ENCODE results near the gene FAM13A.
A peak's percentile ranks its signal among the peaks of the same experiment; 100 is the strongest.
"Not testable (repeated sequence)": the region's sequence is repeated elsewhere in the genome, so short reads cannot be mapped to it uniquely, and the experiment has no call there.

The FAM13A gene

GRCh38 chr4:88907478-88907877, 149.5 kb downstream of the FAM13A start:
- DNase-seq (ENCODE audit: low read depth, low spot score): no peak

GRCh38 chr4:88904240-88904639, 152.7 kb downstream of the FAM13A start:
- DNase-seq (ENCODE audit: low read depth, low spot score): not testable (repeated sequence)

- no peak for DNase-seq (ENCODE audit: low read depth, low spot score)
Observed at GRCh38 chr4:88900432-88900831, 156.6 kb downstream of the FAM13A start.

- DNase-seq (ENCODE audit: low read depth, low spot score): no peak
Observed at GRCh38 chr4:88897752-88898151, 159.2 kb downstream of the FAM13A start.

GRCh38 chr4:88897180-88897579, 159.8 kb downstream of the FAM13A start:
- DNase-seq (ENCODE audit: low read depth, low spot score): no peak

GRCh38 chr4:88893961-88894360, 163.0 kb downstream of the FAM13A start:
- no peak for DNase-seq (ENCODE audit: low read depth, low spot score)

GRCh38 chr4:88892646-88893045, 164.3 kb downstream of the FAM13A start:
- no peak for DNase-seq (ENCODE audit: low read depth, low spot score)

GRCh38 chr4:88891636-88892035, 165.3 kb downstream of the FAM13A start:
- no peak for DNase-seq (ENCODE audit: low read depth, low spot score)

GRCh38 chr4:88887409-88887808, 169.6 kb downstream of the FAM13A start:
- DNase-seq (ENCODE audit: low read depth, low spot score): peak; percentile 45

GRCh38 chr4:88881227-88881569, 175.8 kb downstream of the FAM13A start:
- no peak for DNase-seq (ENCODE audit: low read depth, low spot score)

GRCh38 chr4:88880501-88881226, 176.3 kb downstream of the FAM13A start:
- DNase-seq (ENCODE audit: low read depth, low spot score): peak; percentile 52

GRCh38 chr4:88879991-88880390, 177.0 kb downstream of the FAM13A start:
- no peak for DNase-seq (ENCODE audit: low read depth, low spot score)

- DNase-seq (ENCODE audit: low read depth, low spot score): no peak
Observed at GRCh38 chr4:88878642-88879041, 178.3 kb downstream of the FAM13A start.

- DNase-seq (ENCODE audit: low read depth, low spot score): no peak
Observed at GRCh38 chr4:88870428-88870827, 186.6 kb downstream of the FAM13A start.

GRCh38 chr4:88868510-88868909, 188.5 kb downstream of the FAM13A start:
- no peak for DNase-seq (ENCODE audit: low read depth, low spot score)

- DNase-seq (ENCODE audit: low read depth, low spot score): no peak
Observed at GRCh38 chr4:88866862-88867550, 190.0 kb downstream of the FAM13A start.

- DNase-seq (ENCODE audit: low read depth, low spot score): no peak
Observed at GRCh38 chr4:88865466-88865865, 191.5 kb downstream of the FAM13A start.

- no peak for DNase-seq (ENCODE audit: low read depth, low spot score)
Observed at GRCh38 chr4:88865046-88865445, 191.9 kb downstream of the FAM13A start.

GRCh38 chr4:88860586-88860985, 196.4 kb downstream of the FAM13A start:
- DNase-seq (ENCODE audit: low read depth, low spot score): no peak

GRCh38 chr4:88859191-88859812, 197.7 kb downstream of the FAM13A start:
- DNase-seq (ENCODE audit: low read depth, low spot score): no peak

- DNase-seq (ENCODE audit: low read depth, low spot score): no peak
Observed at GRCh38 chr4:88858752-88859151, 198.2 kb downstream of the FAM13A start.

- no peak for DNase-seq (ENCODE audit: low read depth, low spot score)
Observed at GRCh38 chr4:88857588-88857987, 199.4 kb downstream of the FAM13A start.

GRCh38 chr4:88854481-88854880, 202.5 kb downstream of the FAM13A start:
- DNase-seq (ENCODE audit: low read depth, low spot score): no peak
